HG02763 (cell line): ENCODE results near the gene ZNF442.
A peak's percentile ranks its signal among the peaks of the same experiment; 100 is the strongest.
"Not testable (repeated sequence)": the region's sequence is repeated elsewhere in the genome, so short reads cannot be mapped to it uniquely, and the experiment has no call there.

Source experiments
- ATAC-seq: cut with Tn5 transposase; IDR thresholded peaks from one replicate; pipeline ENCODE4 v1.9.1; 2021; ENCODE audit warnings: mild to moderate bottlenecking, moderate library complexity; ENCODE audit not compliant: unreplicated experiment

The ZNF442 gene

GRCh38 chr19:12365236-12366162 lies at the start of gene ZNF442:
Gene ZNF442, minus strand, starts transcription at chr19:12365683. Its CDS starts 2,052 bp downstream, at chr19:12363631.
- ATAC-seq, result peak; percentile 93

DNA sequence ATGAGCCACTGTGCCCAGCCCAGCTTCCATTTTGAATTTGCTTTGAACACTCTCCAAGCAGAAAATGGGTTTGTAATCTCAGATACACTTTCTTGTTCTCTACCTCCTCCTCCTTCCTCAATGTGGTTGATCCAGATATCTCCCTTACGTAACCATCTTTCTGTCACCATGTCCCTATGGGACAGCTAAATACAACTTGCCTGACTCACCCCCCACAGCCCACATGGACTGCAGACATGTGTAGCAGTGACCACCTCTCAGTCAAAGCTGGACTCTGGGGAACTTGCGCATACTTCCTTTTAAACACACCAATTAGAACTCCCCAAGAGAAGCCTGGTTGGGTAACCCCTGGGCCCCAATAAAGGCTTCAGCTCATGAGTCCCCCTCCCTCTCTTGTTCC lies 46.4 kb upstream of the ZNF442 start:
- no peak for ATAC-seq

- peak; percentile 89 for ATAC-seq
Measured at GRCh38 chr19:12400633-12401502, 35.4 kb upstream of the ZNF442 start, which contains the start of gene ZNF799. Gene ZNF799, minus strand, starts transcription at chr19:12401271. Its CDS starts 201 bp downstream, at chr19:12401070.

- ATAC-seq, result peak; percentile 31
Measured at GRCh38 chr19:12399901-12400632, 34.6 kb upstream of the ZNF442 start.

DNA sequence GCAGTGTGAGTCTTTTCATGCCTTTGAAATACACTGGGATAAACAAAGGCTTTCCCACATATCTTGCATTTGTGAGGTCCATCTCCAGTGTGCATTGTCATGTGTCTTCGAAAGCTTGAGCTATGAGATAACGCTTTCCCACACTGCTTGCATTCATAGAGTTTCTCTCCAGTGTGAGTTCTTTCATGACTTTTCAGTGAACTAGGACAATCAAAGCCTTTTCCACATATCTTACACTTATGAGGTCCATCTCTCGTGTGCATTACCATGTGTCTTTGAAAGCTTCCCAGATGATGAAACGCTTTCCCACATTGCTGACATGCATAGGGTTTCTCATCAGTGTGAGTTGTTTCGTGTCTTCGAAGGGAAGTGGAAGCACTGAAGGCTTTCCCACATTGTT lies 25.7 kb upstream of the ZNF442 start:
- not testable (repeated sequence) for ATAC-seq

DNA sequence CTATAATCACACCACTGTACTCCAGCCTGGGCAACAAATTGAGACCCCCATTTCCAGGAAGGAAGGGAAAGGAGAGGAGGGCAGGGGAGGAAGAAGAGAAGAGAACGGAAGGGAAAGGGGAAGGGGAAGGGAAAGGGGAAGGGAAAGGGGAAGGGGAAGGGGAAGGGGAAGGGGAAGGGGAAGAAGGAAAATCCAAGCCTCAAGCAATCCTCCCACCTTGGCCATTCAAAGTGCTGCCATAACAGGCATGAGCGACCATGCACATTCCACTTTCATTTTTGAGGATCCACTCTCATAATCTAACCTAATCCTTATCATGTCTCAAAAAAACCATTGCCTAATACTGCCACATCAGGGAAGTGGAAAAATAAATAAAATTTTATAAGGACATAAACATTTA lies 20.9 kb upstream of the ZNF442 start:
- ATAC-seq, result not testable (repeated sequence)

DNA sequence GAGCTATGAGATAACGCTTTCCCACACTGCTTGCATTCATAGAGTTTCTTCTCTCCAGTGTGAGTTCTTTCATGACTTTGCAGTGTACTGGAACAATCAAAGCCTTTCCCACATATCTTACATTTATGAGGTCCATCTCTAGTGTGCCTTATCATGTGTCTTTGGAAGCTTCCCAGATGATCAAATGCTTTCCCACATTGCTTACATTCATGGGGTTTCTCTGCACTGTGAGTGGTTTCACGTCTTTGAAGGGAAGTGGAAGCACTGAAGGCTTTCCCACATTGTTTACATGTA lies 14.9 kb upstream of the ZNF442 start:
- no peak for ATAC-seq

GRCh38 chr19:12379732-12380443 lies 14.4 kb upstream of the ZNF442 start:
- ATAC-seq, result no peak

DNA sequence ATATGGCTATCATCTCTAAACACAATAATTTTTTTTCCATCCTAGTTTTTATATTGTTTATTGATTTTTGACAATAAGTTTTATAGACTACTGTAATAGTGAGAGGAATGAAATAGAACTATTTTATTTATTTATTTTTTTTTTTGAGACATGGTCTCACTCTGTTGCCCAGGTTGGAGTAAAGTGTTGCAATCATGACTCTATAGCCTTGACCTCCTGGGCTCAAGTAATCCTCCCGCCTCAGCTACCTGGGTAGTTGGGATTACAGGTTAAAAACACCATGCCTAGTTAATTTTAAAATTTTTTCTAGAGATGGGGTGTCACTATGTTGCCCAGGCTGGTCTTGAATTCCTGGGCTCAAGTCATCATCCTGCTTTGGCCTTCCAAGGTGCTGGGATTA lies 8.5 kb upstream of the ZNF442 start:
- ATAC-seq, result no peak

DNA sequence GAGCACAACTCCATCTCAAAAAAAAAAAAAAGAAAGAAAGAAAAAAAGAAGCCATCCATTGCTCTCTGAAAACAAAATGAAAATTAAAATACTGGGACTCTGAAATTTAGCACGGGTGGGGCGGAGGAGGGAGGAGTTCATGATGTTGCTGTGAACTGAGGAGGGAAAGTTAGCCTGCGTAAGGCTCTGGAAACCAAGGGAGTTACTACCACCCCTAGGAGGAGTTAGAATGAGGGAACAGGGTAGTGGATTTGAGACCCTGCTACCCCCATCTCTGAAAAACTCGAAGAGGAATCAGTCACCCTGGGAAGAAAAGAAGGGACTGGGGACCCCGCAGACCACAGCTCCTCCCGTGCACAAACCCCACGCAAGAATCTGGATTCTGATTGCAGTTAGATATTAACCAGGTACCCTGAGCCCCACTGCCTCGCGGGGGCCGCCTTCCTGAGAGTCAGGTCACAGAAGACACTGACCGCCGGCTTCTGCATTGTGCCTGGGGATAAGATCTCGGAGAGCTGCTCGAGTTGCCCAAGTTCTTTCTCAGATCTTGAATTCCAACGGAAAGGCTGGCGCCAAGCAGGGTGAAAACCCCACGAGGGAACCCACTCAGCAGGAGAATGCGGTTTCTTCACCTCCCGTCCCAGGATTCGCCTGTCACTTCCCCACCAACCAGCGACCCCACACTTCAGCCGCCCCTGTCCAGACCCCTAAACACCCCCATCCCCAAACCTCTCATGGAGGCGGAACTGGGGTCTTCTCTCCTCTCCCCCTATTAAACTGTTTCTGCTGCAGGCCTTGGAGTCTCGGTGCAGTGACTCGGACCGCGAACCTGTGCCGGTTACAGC lies 870 bp downstream of the ZNF442 start:
- ATAC-seq, result no peak

GRCh38 chr19:12362236-12362635 lies 3.2 kb downstream of the ZNF442 start:
- ATAC-seq, result not testable (repeated sequence)

DNA sequence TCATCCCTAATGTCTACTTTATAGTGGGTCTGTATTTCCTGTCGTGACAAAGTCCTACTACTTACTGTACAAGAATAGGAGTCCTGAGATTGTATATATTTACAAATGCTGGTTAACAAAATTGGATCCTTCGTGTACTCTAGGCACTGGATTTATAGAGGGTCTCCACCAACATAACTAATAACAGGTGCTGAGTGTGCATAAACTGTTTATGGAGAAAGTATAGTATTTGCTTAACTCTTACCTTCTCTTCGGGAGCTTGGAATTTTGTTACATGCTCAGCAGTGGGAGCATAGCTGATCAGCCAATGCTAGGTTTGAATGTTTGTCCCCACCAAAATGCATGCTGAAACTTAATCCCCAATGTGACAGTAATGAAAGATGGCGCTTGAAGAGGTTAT lies 12.1 kb downstream of the ZNF442 start:
- no peak for ATAC-seq

- no peak for ATAC-seq
Measured at GRCh38 chr19:12350890-12351197, 14.6 kb downstream of the ZNF442 start.

DNA sequence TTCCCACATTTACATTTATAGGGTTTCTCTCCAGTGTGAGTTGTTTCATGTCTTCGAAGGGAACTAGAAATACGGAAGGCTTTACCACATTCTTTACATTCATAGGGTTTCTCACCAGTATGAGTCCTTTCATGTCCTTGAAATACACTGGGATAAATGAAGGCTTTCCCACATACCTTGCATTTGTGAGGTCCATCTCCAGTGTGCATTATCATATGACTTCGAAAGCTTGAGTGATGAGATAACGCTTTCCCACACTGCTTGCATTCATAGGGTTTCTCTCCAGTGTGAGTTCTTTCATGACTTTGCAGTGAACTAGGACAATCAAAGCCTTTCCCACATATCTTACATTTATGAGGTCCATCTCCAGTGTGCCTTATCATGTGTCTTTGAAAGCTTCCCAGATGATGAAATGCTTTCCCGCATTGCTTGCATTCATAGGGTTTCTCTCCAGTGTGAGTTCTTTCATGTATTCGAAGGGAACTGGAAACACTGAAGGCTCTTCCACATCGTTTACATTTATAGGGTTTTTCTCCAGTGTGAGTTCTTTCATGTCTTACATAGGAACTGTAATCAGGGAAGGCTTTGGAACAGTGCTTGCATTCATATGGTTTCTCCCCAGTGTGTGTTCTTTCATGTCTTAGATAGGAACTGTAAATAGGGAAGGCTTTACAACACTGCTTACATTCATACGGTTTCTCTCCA lies 15.1 kb downstream of the ZNF442 start:
- no peak for ATAC-seq

DNA sequence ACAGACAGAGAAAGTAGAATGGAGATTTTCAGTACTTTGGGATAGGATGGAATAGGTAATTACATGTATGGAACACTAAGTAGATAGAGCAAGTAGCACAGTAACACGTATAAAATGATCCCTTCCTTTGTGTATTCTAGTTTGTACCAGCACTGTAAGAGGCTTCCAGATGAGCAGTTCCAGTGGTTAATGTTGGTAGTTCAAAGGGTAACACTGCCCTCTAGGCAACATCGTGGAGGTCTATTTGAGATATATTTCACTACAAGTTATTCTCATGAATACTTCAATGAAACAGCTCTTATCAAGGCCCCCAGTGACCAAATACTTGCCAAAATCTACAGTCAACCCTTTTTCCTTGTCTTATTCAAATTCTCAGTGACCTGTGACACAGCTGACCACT lies 18.6 kb downstream of the ZNF442 start:
- ATAC-seq, result no peak

GRCh38 chr19:12345197-12345596 lies 20.3 kb downstream of the ZNF442 start:
- no peak for ATAC-seq

GRCh38 chr19:12333162-12334159 lies 32.0 kb downstream of the ZNF442 start, which contains the start of gene ZNF563:
Gene ZNF563, minus strand, starts transcription at chr19:12333633. Its CDS starts 151 bp downstream, at chr19:12333482.
- ATAC-seq, result peak; percentile 92
